Fibroblast of lung (primary cell): ENCODE data around the gene ITPKB.

Experiments
- EZH2 ChIP-seq: IDR thresholded peaks from 2 replicates; pipeline ENCODE4 v1.5.1; 2012; ENCODE audit warnings: low read length, control low read depth, mild to moderate bottlenecking; ENCODE audit errors: missing control alignments
- TF ChIP-seq, protein P1 (sequence below), 2 donors: IDR thresholded peaks in 1 of 2; conservative IDR thresholded peaks in 1 of 2; 1 replicate in 1 of 2; 2 replicates in 1 of 2; pipeline ENCODE4 v1.5.1; 2011 to 2012; ENCODE audit warnings: low read length in 2 of 2, control low read depth in 1 of 2, inconsistent platforms in 1 of 2, low read depth in 1 of 2, mild to moderate bottlenecking in 1 of 2

- TF ChIP-seq EZH2: no peak
- TF ChIP-seq, protein P1, sequence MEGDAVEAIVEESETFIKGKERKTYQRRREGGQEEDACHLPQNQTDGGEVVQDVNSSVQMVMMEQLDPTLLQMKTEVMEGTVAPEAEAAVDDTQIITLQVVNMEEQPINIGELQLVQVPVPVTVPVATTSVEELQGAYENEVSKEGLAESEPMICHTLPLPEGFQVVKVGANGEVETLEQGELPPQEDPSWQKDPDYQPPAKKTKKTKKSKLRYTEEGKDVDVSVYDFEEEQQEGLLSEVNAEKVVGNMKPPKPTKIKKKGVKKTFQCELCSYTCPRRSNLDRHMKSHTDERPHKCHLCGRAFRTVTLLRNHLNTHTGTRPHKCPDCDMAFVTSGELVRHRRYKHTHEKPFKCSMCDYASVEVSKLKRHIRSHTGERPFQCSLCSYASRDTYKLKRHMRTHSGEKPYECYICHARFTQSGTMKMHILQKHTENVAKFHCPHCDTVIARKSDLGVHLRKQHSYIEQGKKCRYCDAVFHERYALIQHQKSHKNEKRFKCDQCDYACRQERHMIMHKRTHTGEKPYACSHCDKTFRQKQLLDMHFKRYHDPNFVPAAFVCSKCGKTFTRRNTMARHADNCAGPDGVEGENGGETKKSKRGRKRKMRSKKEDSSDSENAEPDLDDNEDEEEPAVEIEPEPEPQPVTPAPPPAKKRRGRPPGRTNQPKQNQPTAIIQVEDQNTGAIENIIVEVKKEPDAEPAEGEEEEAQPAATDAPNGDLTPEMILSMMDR (conservative IDR thresholded peaks at IDR 0.05 in 1 of 2, IDR thresholded peaks at IDR 0.05 in 1 of 2; ENCODE audit: low read depth in 1 of 2, low read length in 2 of 2): no peak
Measured at GRCh38 chr1:226710501-226710900, 28.6 kb downstream of the ITPKB start.
